ENCODE results near the gene ENTHD1.

Gene ENTHD1

GRCh38 chr22:39802682-39803081 lies 90.9 kb downstream of the ENTHD1 start:
- H3K27ac ChIP-seq, result no peak overlapping the region
- TF ChIP-seq CTCF (conservative IDR thresholded peaks at IDR 0.05), result no peak

GRCh38 chr22:39800790-39801520 lies 92.6 kb downstream of the ENTHD1 start:
- no peak for TF ChIP-seq CTCF (conservative IDR thresholded peaks at IDR 0.05)
- H3K27ac ChIP-seq, result no peak overlapping the region

- H3K27ac ChIP-seq, result no peak overlapping the region
- no peak for TF ChIP-seq CTCF (conservative IDR thresholded peaks at IDR 0.05)
These were observed 95.9 kb downstream of the ENTHD1 start for GRCh38 chr22:39797528-39798147.

GRCh38 chr22:39789788-39790187 lies 103.8 kb downstream of the ENTHD1 start:
- H3K27ac ChIP-seq, result no peak overlapping the region
- TF ChIP-seq CTCF (conservative IDR thresholded peaks at IDR 0.05), result no peak

GRCh38 chr22:39785232-39785631 lies 108.3 kb downstream of the ENTHD1 start:
- TF ChIP-seq CTCF (conservative IDR thresholded peaks at IDR 0.05), result no peak
- no peak overlapping the region for H3K27ac ChIP-seq

GRCh38 chr22:39777716-39778454 lies 115.7 kb downstream of the ENTHD1 start:
- no peak overlapping the region for H3K27ac ChIP-seq

More at GRCh38 chr22:39777716-39778454, 115.7 kb downstream of the ENTHD1 start:
- TF ChIP-seq CTCF (conservative IDR thresholded peaks at IDR 0.05), result no peak
